Measurements from ENCODE around the gene ZBTB47. TPM values are rescaled to one million over a fixed set of nuclear protein-coding genes. Genes with fewer than 3 reads are reported as not detected.

Gene ZBTB47
- total RNA-seq, 4 donors from 2014 or later, result 5.0 to 34.3 (median 10.3) TPM

DNA sequence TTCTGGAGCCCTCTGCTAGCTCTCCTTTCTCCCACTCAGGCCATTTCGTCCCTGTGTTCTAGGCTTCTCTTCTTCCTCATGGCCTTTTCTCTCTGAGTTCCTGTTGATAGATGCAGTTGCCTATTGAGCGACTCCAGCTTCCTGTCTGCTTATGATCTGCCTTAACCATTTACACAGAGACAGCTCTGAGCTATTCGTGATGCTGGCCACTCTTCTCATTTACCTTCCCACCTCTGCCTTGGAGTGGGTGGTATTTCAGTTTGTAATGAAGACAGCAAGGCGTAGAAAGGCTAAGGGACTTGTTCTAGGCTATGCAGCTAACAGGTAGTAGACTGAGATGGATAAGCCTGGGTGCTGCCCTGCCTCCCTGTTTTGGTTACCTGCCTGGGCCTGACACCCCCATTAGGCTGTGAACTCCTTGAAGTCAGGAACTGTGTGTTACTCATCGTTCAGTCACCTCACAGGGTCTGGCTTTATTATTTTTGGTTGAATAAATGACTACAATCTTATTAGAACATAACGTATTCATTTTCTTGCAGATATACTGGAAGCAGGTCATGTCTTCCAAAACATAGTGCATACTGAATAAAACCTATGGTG, 12.6 kb upstream of the ZBTB47 start:
- DNase-seq, result no peak
- Histone ChIP-seq H3K27me3 (no peaks in the 10 kb centered on the region), H3K9me3 (no peaks in the 10 kb centered on the region), H3K36me3 (peaks cover 41 to 100% (median 74%) of the 10 kb centered on the region in 3 donors), H3K27ac (peak overlapping the region in 1 of 4 donors; percentile 14), H3K4me3 (no peak overlapping the region), H3K4me1 (peaks cover 0 to 16% (median 0%) of the 10 kb centered on the region in 3 donors)
- WGBS, 2 donors, result 54 to 71% methylated on average over 6 of the region's 6 CpGs
- intact Hi-C loops (cut with DNase I), result no loop called here
- no peak for TF ChIP-seq POLR2A (IDR thresholded peaks at IDR 0.05)
- TF ChIP-seq, protein P1, sequence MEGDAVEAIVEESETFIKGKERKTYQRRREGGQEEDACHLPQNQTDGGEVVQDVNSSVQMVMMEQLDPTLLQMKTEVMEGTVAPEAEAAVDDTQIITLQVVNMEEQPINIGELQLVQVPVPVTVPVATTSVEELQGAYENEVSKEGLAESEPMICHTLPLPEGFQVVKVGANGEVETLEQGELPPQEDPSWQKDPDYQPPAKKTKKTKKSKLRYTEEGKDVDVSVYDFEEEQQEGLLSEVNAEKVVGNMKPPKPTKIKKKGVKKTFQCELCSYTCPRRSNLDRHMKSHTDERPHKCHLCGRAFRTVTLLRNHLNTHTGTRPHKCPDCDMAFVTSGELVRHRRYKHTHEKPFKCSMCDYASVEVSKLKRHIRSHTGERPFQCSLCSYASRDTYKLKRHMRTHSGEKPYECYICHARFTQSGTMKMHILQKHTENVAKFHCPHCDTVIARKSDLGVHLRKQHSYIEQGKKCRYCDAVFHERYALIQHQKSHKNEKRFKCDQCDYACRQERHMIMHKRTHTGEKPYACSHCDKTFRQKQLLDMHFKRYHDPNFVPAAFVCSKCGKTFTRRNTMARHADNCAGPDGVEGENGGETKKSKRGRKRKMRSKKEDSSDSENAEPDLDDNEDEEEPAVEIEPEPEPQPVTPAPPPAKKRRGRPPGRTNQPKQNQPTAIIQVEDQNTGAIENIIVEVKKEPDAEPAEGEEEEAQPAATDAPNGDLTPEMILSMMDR (IDR thresholded peaks at IDR 0.05), result no peak

DNA sequence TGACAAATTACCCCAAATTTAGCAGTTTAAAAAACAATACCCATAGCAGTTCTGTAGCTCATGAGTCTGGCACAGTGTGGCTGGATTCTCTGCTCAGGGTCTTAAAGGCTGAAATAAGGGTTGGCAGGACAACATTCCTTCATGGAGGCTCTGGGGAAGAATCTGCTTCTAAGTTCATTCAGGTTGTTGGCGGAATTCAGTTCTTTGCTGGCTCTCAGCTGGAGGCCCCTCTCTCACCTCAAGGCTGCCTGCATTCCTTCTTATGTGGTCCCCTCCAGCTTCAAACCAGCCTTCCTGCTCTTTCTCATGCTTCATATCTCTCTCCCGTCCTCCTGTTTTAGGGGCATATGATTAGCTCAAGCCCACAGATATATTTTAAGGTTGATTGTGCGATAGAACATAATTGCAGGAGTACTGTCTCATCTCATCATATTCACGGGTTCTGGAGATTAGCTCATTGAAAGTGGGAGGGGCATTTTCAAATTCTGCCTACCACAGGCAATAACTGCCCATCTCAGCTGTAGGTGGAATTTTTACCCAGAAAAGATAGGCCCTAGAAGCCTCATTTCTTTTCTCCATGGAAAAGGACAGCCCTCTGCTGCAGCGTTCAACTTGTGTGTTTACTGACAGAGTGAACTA, 5.6 kb upstream of the ZBTB47 start:
- whole genome bisulfite sequencing, 2 donors, result 75 to 77% methylated on average over 5 of the region's 5 CpGs
- intact Hi-C loops (cut with DNase I), result no loop called here
- peaks cover 13 to 29% (median 20%) of the 10 kb centered on the region in 3 donors for H3K4me1 ChIP-seq
- no peak for DNase-seq
- no peaks in the 10 kb centered on the region for H3K27me3 ChIP-seq
- TF ChIP-seq, protein P1 (IDR thresholded peaks at IDR 0.05), result no peak
- TF ChIP-seq POLR2A (IDR thresholded peaks at IDR 0.05), result no peak
- no peaks in the 10 kb centered on the region for H3K9me3 ChIP-seq
- peaks cover 15 to 77% (median 28%) of the 10 kb centered on the region in 3 donors for H3K36me3 ChIP-seq
- no peak overlapping the region for H3K27ac ChIP-seq
- no peak overlapping the region for H3K4me3 ChIP-seq

DNA sequence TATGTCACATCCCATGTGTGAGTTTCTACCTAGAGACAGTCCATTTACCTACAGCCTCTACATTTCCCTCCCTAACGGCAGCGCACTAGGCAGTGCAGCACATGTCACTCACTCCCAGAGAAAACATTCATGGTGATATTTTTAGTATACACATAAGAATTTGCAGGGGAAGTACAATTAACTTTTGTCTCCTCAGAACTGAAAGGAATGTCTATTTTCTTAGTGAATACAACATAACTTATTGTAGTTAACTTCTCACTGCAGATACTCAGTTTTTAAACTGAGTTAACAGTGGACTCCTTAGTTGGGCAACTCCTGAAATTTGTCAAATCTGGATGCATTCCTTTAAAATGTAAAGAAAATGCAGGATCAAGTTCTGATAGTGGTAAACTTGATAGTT, 4.5 kb upstream of the ZBTB47 start:
- WGBS, 2 donors, result 82 to 85% methylated on average over 2 of the region's 2 CpGs
- no peak overlapping the region for H3K4me3 ChIP-seq
- H3K36me3 ChIP-seq, result peaks cover 7 to 66% (median 17%) of the 10 kb centered on the region in 3 donors
- DNase-seq, result no peak
- intact Hi-C loops (cut with DNase I), result no loop called here
- H3K27me3 ChIP-seq, result no peaks in the 10 kb centered on the region
- H3K9me3 ChIP-seq, result no peaks in the 10 kb centered on the region
- TF ChIP-seq, protein P1 (IDR thresholded peaks at IDR 0.05), result no peak
- no peak for TF ChIP-seq POLR2A (IDR thresholded peaks at IDR 0.05)
- H3K27ac ChIP-seq, result no peak overlapping the region
- H3K4me1 ChIP-seq, result peaks cover 23 to 40% (median 29%) of the 10 kb centered on the region in 3 donors

DNA sequence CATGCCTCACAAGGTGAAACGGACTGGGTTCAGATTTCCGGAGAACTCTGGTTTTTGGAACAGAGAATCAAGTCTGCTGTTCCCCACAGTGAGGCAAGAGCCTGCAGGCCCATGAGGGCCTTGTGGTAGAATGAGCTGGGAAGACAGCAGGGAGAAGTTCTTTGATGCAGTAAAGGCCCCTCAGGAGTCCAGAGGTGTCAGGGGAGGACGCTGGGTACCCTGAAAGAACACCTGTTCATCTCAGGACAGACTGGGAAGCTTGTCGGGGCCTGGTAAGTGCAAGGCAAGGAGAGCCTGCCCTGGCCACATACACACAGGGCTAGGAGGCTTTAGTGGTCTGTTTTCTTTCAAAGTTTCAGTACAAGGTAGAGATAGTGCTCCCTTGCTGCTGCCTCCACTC, 3.7 kb upstream of the ZBTB47 start:
- TF ChIP-seq, protein P1 (IDR thresholded peaks at IDR 0.05), result no peak
- WGBS, 2 donors, result 63 to 82% methylated on average over 2 to 3 of the region's 4 CpGs
- DNase-seq, result no peak
- Histone ChIP-seq H3K27ac (no peak overlapping the region), H3K27me3 (no peaks in the 10 kb centered on the region), H3K4me1 (peaks cover 27 to 44% (median 29%) of the 10 kb centered on the region in 3 donors), H3K9me3 (no peaks in the 10 kb centered on the region), H3K36me3 (peaks cover 7 to 59% (median 9%) of the 10 kb centered on the region in 3 donors), H3K4me3 (no peak overlapping the region)
- intact Hi-C loops (cut with DNase I), result no loop called here
